Activated CD4-positive, CD25-positive, alpha-beta regulatory T cell treated with anti-CD3 and anti-CD28 coated beads, Interleukin-2, amount 50 U/mL, for 16 hours (primary cell): ENCODE measurements around the gene MFAP4.

Source experiments
- DNase-seq: peaks from one replicate; pipeline ENCODE4 v3.0.0-alpha.2; 2020; ENCODE audit warnings: low read depth, low spot score

The MFAP4 gene

GRCh38 chr17:19348081-19348650 is 38.8 kb downstream of the MFAP4 start:
- no peak for DNase-seq

DNA sequence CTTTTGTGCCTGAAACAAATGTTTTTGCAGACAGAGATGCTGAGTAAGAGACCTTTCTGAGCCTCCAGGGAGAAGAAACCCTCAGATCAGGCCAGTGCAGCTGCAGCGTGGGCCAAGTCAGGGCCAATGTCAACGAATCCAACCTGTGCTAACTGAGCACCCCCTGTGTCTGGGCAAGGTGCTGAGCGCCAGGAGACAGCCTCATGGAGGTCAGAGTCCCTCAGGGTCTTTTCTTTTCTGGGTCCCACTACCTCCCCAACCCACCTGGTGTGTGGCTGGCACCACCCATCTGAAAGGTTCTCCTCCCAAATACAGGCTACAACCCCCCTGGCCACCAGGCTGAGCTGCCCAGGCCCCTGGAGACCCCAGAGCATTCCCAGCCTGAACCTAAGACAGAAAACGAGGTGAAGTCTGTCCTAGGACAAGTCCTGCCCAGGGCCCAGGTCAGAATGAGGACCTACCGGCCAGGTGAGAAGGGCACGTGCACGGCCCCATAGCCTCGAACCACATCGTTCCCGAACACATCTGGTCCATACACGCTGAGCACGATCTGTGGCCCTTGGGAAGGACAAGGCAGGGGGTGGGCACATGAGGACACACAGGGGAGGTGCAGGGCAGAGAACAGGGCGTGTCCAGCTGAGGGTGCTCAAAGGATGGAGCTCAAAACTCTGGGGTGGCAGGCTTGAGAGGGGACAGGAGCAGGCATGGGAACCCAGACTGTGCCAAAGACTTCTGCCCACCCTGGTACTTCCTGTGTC is 39.5 kb downstream of the MFAP4 start:
- DNase-seq = no peak

- DNase-seq = no peak
Observed at GRCh38 chr17:19346351-19347255, 40.4 kb downstream of the MFAP4 start.

DNA sequence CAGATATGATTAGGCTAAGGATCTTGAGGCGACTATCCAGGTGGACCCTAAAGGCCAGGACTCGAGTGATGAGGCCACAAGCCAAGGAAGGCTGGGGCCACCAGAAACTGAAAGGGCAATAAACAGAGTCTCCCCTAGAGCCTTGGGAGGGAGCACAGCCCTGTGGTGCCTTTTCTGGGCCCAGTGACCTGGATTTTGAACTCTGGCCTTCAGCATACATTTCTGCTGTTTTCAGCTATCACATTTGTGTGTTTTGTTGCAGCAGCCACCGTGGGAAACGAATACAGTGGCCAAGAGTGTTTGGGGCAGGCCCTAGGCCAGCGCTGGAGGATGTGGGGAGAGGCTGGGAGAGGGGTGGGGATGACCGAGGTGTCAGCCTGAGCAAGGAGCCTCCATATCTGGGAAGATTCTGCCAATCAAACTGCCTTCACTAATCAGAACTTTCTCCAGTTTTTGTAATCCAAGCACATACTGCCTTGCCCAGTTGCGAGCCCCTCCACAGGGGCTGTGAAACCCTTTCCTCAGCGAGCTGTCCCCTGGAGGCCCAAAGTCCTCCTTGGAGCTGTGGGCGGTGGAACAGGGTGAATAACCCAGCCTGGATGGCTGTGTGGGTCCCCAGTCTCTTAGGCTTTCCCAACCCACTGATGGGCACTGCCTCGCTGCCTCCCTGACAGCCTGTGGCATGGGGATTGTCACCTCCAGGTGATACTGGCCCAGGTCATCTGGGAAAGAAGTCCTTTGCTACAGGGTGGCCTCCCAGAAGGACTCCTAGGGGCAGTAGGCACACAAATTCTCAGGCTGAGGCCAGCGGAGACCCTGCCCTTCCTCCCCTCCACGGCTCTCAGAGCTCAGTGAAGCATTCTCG is 41.3 kb downstream of the MFAP4 start:
- no peak for DNase-seq

DNA sequence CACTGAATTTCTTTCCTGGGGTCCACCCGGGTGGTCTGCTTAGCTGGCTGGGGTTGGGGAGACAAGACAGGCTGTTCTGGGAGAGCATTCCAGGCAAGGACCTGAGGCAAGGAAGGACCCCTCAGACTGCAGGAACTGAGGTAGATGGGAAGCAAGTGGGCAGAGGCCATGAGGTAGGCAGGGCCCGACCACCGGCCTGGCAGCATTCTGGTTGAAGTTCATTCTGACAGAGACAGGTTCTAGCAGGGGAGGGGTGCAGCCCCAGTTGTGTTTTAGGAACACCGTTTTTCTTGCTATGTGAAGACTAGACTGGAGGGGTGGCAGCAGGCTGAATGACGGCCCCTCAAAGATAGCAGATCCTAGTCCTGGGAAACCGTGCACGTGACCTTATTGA is 41.9 kb downstream of the MFAP4 start:
- DNase-seq = no peak

DNA sequence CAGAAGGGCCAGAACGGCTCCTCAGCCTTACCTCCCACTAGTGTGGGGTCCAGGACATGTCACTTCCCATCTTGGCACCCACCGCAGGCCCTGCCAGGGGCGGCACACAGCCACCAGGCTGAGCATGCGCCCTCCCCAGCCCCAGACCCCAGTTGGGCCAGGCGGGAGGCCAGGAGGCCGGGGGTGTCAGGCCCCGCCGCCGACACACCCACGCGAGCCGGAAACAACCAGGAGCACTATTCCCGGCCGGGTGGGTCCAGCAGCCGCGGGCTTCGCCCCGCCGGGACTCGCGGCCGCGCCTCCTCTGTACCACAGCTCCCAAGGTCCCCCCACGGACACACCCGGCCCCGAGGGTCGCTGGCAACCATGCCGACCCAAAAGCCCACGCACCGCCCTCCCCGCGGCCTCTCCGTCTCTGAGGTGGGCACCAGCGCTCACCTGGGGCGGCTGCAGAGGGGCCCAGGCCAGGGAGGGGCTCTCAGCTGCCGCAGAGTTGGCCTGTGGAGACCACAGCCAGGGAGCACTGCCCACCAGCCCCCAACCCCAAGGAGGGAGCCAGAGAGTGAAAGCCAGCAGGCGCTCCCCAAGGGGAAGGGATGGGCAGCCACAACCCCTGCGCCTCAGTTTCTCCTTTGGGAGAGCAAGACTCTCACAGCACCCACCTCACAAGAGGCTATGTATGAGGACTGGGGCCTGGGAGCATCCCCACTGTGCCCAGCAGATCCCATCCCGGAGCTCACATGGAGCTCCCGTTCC is 42.5 kb downstream of the MFAP4 start:
- no peak for DNase-seq

DNA sequence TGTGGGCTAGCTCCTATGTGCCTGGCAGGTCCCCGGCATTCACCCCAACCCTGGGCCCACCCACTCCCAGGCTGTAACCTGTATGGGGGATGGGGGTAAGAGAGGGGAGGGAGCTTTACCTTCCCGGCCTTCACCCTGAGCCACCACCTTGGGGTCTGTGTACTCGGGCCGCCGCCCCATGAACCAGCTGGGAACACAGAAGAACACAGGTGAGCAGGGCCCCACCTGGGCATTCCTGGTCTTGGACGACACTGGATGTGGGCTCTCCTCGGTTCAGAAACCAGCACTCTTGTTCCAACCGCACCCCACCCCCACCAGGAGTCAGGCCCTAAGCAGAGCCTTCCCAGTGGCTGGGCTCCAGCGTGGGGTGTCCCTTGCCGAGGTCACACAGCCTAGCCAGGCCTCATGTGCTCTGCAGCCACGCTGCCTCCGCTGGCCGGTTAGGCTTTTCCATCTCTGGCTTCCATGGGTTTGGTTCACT is 43.3 kb downstream of the MFAP4 start:
- no peak for DNase-seq

- DNase-seq = no peak
Observed at GRCh38 chr17:19343256-19343630, 43.7 kb downstream of the MFAP4 start.

DNA sequence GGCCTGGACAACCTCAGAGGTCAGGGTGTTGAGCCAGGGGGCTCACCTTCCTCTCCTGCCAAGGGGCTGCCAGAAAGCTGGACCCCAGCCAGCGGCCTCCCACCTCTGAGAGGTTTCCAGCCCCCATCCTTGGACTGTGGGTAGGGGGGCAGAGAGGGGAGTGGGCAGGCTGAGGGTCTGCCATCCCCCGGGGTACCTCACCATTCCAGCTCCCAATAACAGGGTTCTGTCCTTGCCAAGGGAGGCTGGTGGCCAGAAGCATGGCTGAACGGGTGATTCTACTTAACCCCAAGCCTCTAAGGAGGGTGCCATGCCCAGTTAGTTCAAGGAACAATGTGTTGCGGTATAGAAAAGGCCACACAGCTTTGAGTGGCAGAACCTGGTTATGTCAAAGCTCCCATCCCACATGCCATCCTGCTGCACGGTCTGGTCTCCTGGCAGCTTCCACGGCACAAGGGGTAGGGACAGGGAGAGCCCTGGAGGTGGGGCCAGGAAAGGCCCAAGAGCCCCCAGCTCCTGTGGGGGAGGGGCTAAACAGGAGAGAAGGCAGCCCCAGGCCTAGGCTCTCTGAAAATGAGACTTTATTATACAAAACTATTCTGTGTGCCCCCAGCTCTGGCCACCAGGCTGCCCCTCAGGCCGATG is 44.3 kb downstream of the MFAP4 start:
- DNase-seq = no peak

- no peak for DNase-seq
Observed at GRCh38 chr17:19341641-19342610, 45.1 kb downstream of the MFAP4 start.

DNA sequence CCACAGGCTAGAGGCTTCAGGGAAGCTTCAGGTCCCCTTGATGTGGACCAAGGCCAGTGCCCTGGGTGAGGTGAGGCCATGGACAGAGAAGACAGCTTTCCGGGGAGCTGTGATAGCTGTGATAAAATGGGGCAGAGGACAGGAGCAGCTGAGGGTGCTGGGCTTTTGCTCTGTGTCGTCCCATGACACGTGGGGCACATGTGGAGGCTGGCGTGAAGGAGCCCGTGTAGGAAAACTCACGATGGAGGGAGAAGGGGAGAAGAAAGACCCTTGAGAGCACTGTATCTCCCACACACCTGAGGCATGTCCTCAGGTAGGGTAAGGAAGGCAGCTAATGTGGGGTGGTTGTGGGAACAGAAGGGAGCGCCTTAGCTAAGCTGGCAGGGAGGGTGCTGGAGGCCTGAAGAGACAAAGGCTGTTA is 45.8 kb downstream of the MFAP4 start:
- no peak for DNase-seq

- no peak for DNase-seq
Observed at GRCh38 chr17:19339341-19339815, 47.6 kb downstream of the MFAP4 start.

DNA sequence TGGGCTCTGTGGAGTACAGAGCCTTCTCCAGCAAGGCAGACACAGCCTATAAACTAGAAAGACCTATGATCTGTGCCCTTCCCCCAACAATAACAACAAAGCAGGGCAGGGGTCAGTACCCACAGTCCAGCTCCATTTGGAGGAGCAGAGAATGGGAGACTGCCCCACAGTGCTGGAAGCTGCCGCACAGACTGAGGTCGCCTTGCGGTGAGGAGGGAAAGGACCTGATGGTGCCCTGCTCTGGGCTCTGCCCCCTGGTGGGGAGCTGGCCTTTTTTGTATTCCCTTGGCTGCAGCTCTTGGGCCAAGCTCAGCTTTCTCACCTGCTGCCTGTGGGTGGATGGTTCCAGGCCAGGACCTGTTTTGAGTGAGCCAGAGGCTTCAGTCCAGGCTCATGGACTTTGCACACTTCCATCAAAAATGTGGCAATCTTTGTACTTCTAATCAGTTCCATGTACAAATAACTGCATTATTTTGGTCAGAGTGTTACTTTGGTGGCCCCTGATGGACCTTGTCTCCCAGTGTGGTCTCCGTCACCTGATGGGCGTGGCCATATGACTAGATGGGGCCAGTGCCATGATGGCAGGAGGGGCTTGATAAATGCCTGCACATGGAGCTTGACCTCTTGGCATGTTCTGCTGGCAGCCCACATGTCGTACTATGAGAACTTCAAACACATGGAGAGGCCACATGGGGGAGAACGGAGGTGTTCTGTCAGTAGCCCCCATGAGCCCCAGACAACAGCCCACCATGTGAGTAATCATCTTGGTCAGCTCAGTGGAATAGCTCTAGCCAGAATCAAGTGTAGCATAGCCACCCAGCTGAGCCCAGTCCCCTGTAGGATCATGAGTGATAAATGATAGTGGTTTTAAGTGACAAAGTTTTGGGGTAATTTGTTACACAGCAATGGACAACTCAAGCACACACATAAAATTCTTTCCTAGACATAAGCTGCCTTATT is 48.7 kb downstream of the MFAP4 start:
- DNase-seq = peak; percentile 30

- no peak for DNase-seq
Observed at GRCh38 chr17:19337712-19338023, 49.3 kb downstream of the MFAP4 start.

DNA sequence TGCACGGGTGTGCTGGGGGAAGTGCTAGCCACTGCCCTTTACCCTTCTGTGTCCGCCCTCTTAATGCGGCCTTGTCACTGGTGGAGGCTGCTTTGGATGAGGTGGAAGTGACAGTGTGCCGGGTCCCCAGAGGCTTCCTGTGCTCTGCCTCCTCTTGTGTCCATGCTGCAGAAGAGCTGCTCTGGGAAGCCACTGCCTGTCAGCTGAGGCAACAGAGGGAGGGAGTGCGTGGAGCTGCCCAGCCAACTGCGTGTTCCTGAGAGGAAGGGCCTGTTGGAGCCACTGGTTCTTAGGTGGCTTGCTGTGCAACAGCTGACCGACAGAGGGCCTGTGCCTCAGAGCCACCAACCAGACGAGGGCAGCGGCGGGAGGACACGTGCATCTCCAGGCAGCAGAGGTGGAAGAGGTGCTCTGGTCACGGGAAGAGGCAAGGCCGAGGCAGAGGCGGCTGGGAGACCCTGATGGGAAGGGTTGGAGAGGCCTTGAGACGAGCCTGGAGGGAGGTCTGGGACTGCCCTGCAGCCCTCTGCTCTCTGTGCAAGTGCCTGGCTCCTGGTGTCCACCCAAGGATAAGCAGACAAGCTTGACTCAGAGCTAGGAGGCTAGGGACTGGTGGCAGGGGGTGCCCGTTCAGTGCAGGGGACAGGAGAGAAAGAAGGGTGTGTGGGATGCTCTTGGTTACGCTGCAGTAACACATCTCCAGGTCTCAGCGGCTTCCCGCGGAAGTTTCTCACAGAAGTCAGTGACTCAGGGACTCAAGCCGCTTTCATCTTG is 49.9 kb downstream of the MFAP4 start:
- no peak for DNase-seq

DNA sequence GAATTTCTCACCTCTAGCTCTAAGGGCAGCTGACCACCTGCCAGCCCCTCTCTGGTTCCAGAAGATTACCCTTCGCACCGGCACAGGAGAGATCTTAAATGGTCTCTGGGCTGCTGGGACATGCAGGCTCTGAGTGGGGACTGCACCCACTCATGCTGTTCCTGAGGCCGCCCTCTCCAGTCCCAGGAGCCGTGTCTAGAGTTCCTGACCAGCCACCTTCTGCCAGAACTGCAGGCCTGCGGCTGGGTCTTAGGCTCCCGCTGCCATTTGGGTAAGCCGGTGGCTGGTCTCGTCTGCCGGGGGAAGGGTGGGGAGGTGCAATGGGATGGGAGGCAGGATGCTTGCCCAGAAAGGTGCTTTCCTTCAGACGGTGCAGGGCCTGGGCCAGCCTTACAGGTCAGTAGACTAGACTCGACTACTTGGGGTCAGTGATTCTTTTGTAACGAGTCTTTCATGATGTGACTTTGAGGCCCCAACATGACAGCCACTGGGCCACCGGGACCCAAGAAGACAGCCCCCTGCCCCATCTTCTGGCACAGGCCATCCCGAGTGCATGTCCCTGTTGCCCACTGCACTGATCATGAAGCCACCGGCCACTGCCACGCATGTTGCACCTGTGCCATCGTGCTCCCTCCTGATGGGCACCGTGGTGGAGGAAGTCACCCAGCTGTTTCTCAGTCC is 50.9 kb downstream of the MFAP4 start:
- DNase-seq = no peak

DNA sequence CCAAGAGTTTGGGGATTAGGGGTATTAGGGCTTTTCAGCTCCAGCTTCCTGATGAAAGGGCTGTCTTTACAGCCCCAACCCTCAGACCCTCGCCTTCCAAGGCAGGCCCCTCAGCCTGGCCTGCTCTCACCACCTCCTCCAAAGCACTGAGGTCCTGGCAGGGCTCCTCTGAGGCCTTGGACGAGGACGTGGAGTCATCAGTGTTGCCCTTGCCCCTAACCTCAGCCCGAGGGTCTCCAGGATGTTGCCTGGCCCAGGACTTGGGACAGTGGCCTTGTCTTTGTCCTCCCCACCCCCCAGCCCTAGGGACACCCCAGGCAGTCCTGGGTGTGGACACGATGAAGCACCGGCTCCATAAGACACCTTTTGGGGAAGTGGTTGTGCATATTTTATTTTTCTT is 52.7 kb downstream of the MFAP4 start:
- DNase-seq = no peak
